Measurements from ENCODE around the gene NCOA5.

GRCh38 chr20:46130534-46130933 lies 40.8 kb upstream of the NCOA5 start:
- TF ChIP-seq CTCF (IDR thresholded peaks at IDR 0.05; ENCODE audit: low read depth, low read length, missing input control) (no peak), EGR1 (IDR thresholded peaks at IDR 0.05; ENCODE audit: low read depth in 2 of 2) (no peak), REST (IDR thresholded peaks at IDR 0.05) (no peak)
